ENCODE measurements around the gene SNX3.
"Not testable (repeated sequence)": the region's sequence is repeated elsewhere in the genome, so short reads cannot be mapped to it uniquely, and the experiment has no call there.

DNA sequence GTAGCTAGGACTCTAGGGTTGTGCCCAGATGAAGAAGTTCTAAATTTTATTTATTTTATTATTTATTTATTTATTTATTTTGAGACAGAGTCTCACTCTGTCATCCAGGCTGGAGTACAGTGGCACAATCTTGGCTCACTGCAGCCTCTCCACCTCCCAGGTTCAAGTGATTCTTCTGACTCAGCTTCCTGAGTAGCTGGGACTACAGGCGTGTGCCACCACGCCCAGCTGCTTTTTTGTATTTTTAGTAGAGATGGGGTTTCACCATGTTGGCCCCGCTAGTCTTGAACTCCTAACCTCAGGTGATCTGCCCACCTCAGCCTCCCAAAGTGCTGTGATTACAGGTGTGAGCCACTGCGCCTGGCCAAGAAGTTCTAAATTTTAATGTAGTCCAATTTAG lies 47.8 kb upstream of the SNX3 start:
- TF ChIP-seq, protein P1, sequence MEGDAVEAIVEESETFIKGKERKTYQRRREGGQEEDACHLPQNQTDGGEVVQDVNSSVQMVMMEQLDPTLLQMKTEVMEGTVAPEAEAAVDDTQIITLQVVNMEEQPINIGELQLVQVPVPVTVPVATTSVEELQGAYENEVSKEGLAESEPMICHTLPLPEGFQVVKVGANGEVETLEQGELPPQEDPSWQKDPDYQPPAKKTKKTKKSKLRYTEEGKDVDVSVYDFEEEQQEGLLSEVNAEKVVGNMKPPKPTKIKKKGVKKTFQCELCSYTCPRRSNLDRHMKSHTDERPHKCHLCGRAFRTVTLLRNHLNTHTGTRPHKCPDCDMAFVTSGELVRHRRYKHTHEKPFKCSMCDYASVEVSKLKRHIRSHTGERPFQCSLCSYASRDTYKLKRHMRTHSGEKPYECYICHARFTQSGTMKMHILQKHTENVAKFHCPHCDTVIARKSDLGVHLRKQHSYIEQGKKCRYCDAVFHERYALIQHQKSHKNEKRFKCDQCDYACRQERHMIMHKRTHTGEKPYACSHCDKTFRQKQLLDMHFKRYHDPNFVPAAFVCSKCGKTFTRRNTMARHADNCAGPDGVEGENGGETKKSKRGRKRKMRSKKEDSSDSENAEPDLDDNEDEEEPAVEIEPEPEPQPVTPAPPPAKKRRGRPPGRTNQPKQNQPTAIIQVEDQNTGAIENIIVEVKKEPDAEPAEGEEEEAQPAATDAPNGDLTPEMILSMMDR (IDR thresholded peaks at IDR 0.05): not testable (repeated sequence)
- not testable (repeated sequence) for TF ChIP-seq POLR2A, POLR2AphosphoS5 (IDR thresholded peaks at IDR 0.05)
